OCI-M2 (cell line): Measurements from ENCODE around the gene TRIM40.

Experiments
- DNase-seq: peaks from one replicate; lab custom pipeline; 2025; ENCODE audit not compliant: unreplicated experiment; lab: John Stamatoyannopoulos, UW

The TRIM40 gene

GRCh38 chr6:30194797-30195690, 59.1 kb downstream of the TRIM40 start:
- no peak for DNase-seq

- DNase-seq, result no peak
These were observed 60.0 kb downstream of the TRIM40 start for GRCh38 chr6:30195951-30196350.

GRCh38 chr6:30196376-30196775, 60.4 kb downstream of the TRIM40 start:
- DNase-seq, result no peak
